Measurements from ENCODE around the gene LDLRAP1. TPM values are rescaled to one million over a fixed set of nuclear protein-coding genes. Genes with fewer than 3 reads are reported as not detected.

LDLRAP1 gene
- total RNA-seq, 1 donor from 2014 or later, result 8.6 TPM

DNA sequence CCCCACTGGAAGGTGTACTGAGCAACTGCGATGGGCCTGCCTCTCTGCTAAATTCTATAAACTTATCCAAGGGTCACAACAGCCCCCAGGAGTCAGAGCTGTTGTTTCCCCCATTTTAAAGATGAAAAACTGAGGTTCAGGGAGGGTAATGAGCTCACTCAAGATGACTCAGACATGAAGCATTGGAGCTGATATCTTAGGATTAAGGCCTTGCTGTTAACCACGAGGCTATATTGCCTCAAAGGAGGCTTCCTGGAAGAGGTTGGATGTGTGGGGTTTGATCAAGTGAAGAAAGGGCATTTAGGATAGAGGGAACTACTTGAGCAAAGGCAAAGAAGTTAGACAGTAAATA, 6.7 kb downstream of the LDLRAP1 start:
- Histone ChIP-seq H3K9me3 (ENCODE audit: low read depth) (no peaks in the 10 kb centered on the region), H3K79me2 (ENCODE audit: low read depth) (no peaks in the 10 kb centered on the region), H4K20me1 (ENCODE audit: low read depth) (peaks cover 4% of the 10 kb centered on the region), H3K36me3 (no peaks in the 10 kb centered on the region), H3F3A (ENCODE audit: low read depth) (no peaks in the 10 kb centered on the region), H2AFZ (replicated peaks) (no peak overlapping the region), H3K27me3 (peaks cover 6% of the 10 kb centered on the region), H3K9ac (no peak overlapping the region), H3K4me3 (no peak overlapping the region), H3K4me2 (no peak overlapping the region), H3K4me1 (no peaks in the 10 kb centered on the region), H3K27ac (no peak overlapping the region)
- H3K27me3 Mint-ChIP-seq (ENCODE audit: insufficient read depth, low read depth), result peaks cover 11% of the 10 kb centered on the region
- no peak overlapping the region for H3K4me3 Mint-ChIP-seq
- DNase-seq (ENCODE audit: low spot score), result no peak
- H3K36me3 Mint-ChIP-seq, result no peaks in the 10 kb centered on the region
- H3K4me1 Mint-ChIP-seq, result peaks cover 33% of the 10 kb centered on the region
- H3K27ac Mint-ChIP-seq, result no peak overlapping the region
- TF ChIP-seq EZH2phosphoT487 (IDR thresholded peaks at IDR 0.05) (no peak), EZH2 (IDR thresholded peaks at IDR 0.05) (no peak)
- TF ChIP-seq, protein P1, sequence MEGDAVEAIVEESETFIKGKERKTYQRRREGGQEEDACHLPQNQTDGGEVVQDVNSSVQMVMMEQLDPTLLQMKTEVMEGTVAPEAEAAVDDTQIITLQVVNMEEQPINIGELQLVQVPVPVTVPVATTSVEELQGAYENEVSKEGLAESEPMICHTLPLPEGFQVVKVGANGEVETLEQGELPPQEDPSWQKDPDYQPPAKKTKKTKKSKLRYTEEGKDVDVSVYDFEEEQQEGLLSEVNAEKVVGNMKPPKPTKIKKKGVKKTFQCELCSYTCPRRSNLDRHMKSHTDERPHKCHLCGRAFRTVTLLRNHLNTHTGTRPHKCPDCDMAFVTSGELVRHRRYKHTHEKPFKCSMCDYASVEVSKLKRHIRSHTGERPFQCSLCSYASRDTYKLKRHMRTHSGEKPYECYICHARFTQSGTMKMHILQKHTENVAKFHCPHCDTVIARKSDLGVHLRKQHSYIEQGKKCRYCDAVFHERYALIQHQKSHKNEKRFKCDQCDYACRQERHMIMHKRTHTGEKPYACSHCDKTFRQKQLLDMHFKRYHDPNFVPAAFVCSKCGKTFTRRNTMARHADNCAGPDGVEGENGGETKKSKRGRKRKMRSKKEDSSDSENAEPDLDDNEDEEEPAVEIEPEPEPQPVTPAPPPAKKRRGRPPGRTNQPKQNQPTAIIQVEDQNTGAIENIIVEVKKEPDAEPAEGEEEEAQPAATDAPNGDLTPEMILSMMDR (IDR thresholded peaks at IDR 0.05), result no peak
- H3K9me3 Mint-ChIP-seq, result no peaks in the 10 kb centered on the region

GRCh38 chr1:25550683-25551310, 7.4 kb downstream of the LDLRAP1 start:
- no peak overlapping the region for H3K9ac ChIP-seq
- H3K27ac ChIP-seq, result no peak overlapping the region
- no peak for DNase-seq (ENCODE audit: low spot score)
- no peak overlapping the region for H3K4me3 ChIP-seq
- H3F3A ChIP-seq (ENCODE audit: low read depth), result no peaks in the 10 kb centered on the region
- H3K27me3 ChIP-seq, result no peaks in the 10 kb centered on the region
- Mint-ChIP-seq H3K27me3 (ENCODE audit: insufficient read depth, low read depth) (peaks cover 8% of the 10 kb centered on the region), H3K9me3 (no peaks in the 10 kb centered on the region), H3K27ac (peak overlapping the region; percentile 11), H3K36me3 (peaks cover 2% of the 10 kb centered on the region), H3K4me1 (peaks cover 31% of the 10 kb centered on the region), H3K4me3 (no peak overlapping the region)
- H2AFZ ChIP-seq (replicated peaks), result no peak overlapping the region
- H3K4me1 ChIP-seq, result no peaks in the 10 kb centered on the region
- H3K9me3 ChIP-seq (ENCODE audit: low read depth), result no peaks in the 10 kb centered on the region
- H3K79me2 ChIP-seq (ENCODE audit: low read depth), result no peaks in the 10 kb centered on the region
- TF ChIP-seq, protein P1 (IDR thresholded peaks at IDR 0.05), result no peak
- no peak for TF ChIP-seq EZH2 (IDR thresholded peaks at IDR 0.05)
- no peaks in the 10 kb centered on the region for H3K36me3 ChIP-seq
- H4K20me1 ChIP-seq (ENCODE audit: low read depth), result no peaks in the 10 kb centered on the region
- no peak overlapping the region for H3K4me2 ChIP-seq

GRCh38 chr1:25553749-25554429, 10.5 kb downstream of the LDLRAP1 start:
- no peak overlapping the region for H3K4me2 ChIP-seq
- Mint-ChIP-seq H3K36me3 (peaks cover 4% of the 10 kb centered on the region), H3K4me1 (peaks cover 36% of the 10 kb centered on the region), H3K9me3 (no peaks in the 10 kb centered on the region), H3K27ac (no peak overlapping the region), H3K4me3 (no peak overlapping the region), H3K27me3 (ENCODE audit: insufficient read depth, low read depth) (peaks cover 17% of the 10 kb centered on the region)
- H3K27me3 ChIP-seq, result no peaks in the 10 kb centered on the region
- no peaks in the 10 kb centered on the region for H3K36me3 ChIP-seq
- H3F3A ChIP-seq (ENCODE audit: low read depth), result no peaks in the 10 kb centered on the region
- no peak overlapping the region for H3K4me3 ChIP-seq
- H3K4me1 ChIP-seq, result no peaks in the 10 kb centered on the region
- no peak overlapping the region for H2AFZ ChIP-seq (replicated peaks)
- no peaks in the 10 kb centered on the region for H3K79me2 ChIP-seq (ENCODE audit: low read depth)
- no peak overlapping the region for H3K9ac ChIP-seq
- no peak for DNase-seq (ENCODE audit: low spot score)
- H4K20me1 ChIP-seq (ENCODE audit: low read depth), result no peaks in the 10 kb centered on the region
- TF ChIP-seq EZH2phosphoT487 (IDR thresholded peaks at IDR 0.05), result no peak
- no peaks in the 10 kb centered on the region for H3K9me3 ChIP-seq (ENCODE audit: low read depth)
- H3K27ac ChIP-seq, result no peak overlapping the region

DNA sequence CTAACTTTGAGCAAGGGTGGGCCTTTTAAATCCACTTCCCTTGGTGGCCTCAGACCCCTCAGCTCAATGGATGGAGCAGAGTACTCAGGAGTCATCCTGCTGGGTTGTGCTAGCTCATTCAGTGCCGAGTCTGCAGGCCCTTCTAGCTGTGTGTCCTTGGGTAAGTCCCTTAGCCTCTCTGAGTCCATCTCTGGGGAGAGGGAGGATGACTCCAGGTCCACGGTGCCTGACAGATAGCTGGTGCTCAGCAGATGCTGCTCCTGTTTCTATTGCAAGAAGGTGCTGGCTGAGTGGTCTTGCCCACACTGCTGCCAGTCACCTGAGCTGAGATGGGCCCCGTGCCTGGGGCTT, 11.0 kb downstream of the LDLRAP1 start:
- H3K4me3 ChIP-seq, result no peak overlapping the region
- Mint-ChIP-seq H3K4me3 (no peak overlapping the region), H3K4me1 (peaks cover 38% of the 10 kb centered on the region), H3K9me3 (no peaks in the 10 kb centered on the region), H3K27ac (no peak overlapping the region), H3K27me3 (ENCODE audit: insufficient read depth, low read depth) (peaks cover 17% of the 10 kb centered on the region), H3K36me3 (peaks cover 7% of the 10 kb centered on the region)
- H3K4me1 ChIP-seq, result no peaks in the 10 kb centered on the region
- H3K9me3 ChIP-seq (ENCODE audit: low read depth), result no peaks in the 10 kb centered on the region
- no peak overlapping the region for H2AFZ ChIP-seq (replicated peaks)
- no peak overlapping the region for H3K4me2 ChIP-seq
- TF ChIP-seq, protein P1 (IDR thresholded peaks at IDR 0.05), result no peak
- TF ChIP-seq EZH2phosphoT487 (IDR thresholded peaks at IDR 0.05) (no peak), EZH2 (IDR thresholded peaks at IDR 0.05) (no peak)
- no peaks in the 10 kb centered on the region for H3K79me2 ChIP-seq (ENCODE audit: low read depth)
- H4K20me1 ChIP-seq (ENCODE audit: low read depth), result no peaks in the 10 kb centered on the region
- H3F3A ChIP-seq (ENCODE audit: low read depth), result no peaks in the 10 kb centered on the region
- DNase-seq (ENCODE audit: low spot score), result no peak
- no peaks in the 10 kb centered on the region for H3K36me3 ChIP-seq
- no peak overlapping the region for H3K27ac ChIP-seq
- H3K9ac ChIP-seq, result no peak overlapping the region
- H3K27me3 ChIP-seq, result no peaks in the 10 kb centered on the region
